NB4 (cell line): Measurements from ENCODE around the gene HERPUD1.
"Not testable (repeated sequence)": the region's sequence is repeated elsewhere in the genome, so short reads cannot be mapped to it uniquely, and the experiment has no call there.

ENCODE experiments used
- DNase-seq: peaks from one replicate; pipeline ENCODE4 v3.0.0; 2010; ENCODE audit warnings: low read depth
- H3K4me3 ChIP-seq: one replicate; pipeline ENCODE4 v1.5.1; 2011; ENCODE audit warnings: mild to moderate bottlenecking, low read depth, low read length, moderate library complexity
- MYC ChIP-seq: IDR thresholded peaks from 2 replicates; pipeline ENCODE4 v1.6.1; 2011; ENCODE audit warnings: low read depth, low read length
- POLR2A ChIP-seq: IDR thresholded peaks from 2 replicates; pipeline ENCODE4 v1.6.1; 2011; ENCODE audit warnings: mild to moderate bottlenecking; ENCODE audit not compliant: insufficient read length; ENCODE audit errors: extremely low read depth
- TF ChIP-seq, protein P1 (sequence below): IDR thresholded peaks from one replicate; pipeline ENCODE4 v1.5.1; 2012; ENCODE audit warnings: low read depth, low read length
- TF ChIP-seq, protein P2 (sequence below): IDR thresholded peaks from 2 replicates; pipeline ENCODE4 v1.6.1; 2011; ENCODE audit warnings: low read depth, low read length

HERPUD1 gene

DNA sequence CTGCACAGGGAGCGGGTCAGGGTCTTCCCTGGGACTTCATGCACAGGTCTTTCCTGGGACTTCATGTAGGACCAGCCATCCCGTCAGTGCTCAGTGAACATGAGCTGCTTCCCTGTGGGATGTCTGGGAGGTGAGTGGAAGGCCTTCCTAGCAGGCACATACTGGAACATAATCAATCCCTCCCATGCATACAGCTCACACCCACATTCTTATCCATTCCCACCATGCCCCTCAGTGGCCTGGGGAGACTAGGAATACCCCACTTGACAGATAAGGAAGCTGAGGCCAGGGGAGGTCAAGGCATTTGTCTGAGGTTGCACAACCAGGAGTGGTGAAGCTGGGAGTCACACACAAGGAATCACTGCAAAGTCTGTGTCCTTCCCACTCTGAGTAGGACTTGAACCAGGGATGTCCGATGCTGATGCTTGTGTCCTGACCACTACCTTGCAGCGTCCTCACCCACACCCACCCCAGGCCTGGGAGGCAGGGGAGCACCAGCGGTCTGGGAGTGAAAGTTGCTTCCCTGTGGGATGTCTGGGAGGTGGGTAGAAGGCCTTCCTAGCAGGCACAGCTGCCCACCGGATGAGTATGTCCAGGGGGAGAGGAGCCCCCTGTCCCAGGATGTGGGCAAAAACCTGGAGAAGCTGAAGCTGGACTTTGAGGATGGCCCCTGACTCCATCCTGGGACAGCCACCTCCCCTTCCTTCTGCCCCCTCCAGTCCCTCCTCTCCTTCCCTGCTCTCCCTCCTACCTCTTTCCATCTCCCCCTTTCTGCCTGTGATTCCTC lies 56.4 kb downstream of the HERPUD1 start:
- TF ChIP-seq MYC (no peak), POLR2A (no peak)
- TF ChIP-seq, protein P1, sequence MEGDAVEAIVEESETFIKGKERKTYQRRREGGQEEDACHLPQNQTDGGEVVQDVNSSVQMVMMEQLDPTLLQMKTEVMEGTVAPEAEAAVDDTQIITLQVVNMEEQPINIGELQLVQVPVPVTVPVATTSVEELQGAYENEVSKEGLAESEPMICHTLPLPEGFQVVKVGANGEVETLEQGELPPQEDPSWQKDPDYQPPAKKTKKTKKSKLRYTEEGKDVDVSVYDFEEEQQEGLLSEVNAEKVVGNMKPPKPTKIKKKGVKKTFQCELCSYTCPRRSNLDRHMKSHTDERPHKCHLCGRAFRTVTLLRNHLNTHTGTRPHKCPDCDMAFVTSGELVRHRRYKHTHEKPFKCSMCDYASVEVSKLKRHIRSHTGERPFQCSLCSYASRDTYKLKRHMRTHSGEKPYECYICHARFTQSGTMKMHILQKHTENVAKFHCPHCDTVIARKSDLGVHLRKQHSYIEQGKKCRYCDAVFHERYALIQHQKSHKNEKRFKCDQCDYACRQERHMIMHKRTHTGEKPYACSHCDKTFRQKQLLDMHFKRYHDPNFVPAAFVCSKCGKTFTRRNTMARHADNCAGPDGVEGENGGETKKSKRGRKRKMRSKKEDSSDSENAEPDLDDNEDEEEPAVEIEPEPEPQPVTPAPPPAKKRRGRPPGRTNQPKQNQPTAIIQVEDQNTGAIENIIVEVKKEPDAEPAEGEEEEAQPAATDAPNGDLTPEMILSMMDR, result no peak
- TF ChIP-seq, protein P2, sequence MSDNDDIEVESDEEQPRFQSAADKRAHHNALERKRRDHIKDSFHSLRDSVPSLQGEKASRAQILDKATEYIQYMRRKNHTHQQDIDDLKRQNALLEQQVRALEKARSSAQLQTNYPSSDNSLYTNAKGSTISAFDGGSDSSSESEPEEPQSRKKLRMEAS, result no peak
- peak overlapping the region; percentile 93 for H3K4me3 ChIP-seq
- no peak for DNase-seq

DNA sequence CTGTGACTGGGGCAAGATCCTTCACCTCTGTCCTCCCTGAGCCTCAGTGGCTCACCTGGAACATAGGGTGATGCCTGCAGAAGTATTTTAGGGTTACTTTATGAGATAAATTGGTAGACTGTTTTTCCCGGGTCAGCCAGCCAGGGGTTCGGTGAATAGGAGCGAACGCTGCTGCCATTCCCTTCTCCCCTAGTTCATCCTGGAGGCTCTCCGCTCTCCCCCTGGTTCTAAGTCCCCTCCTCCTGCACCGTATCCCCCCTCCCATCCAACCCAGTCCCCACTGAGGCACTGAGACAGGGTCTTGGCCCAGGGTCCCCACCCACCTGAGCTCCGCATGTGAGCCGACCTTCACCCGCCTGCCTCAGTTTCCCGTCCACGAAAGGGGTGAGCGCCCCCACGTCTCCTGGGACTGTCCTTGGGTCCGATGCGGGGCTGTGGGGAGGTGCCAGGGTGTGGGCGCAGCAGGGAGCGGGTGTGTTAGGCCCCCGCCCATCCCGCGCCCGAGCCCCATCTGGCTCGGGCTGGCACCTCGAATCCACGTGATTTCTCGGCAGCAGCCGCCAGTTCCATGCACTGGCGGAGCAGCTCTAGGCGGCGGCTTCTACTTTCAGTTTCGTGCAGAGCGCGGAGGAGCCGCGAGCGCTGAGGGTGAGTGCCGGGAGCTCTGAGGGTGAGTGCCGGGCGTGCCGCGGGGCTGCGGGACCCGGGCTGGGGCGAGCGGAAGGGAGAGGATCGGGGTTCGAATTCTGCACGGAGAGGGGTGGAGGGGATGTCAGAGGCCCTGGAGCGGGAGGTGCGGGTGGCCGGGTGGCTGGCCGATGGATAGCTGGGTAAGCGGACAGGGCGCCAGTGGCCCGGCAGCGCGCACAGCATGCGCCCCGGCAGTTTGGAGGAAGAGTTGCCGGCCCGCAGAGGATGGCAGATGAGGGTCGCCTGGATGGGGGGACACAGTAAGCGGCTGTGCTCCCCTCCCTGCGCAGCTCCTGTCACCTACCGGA lies 57.3 kb downstream of the HERPUD1 start, which contains the start of gene NLRC5:
Gene NLRC5, plus strand, starts transcription at position 610 of the 998 bp plus-strand sequence. CDS start 31,156 bp downstream, outside the sequence.
- TF ChIP-seq, protein P1, result no peak
- TF ChIP-seq POLR2A (peak; percentile 62), MYC (peak; percentile 52; the same call in 1 of the 2 replicates)
- TF ChIP-seq, protein P2, result peak; percentile 89
- peak; percentile 90 for DNase-seq
- peak within 1 kb of the TSS; percentile 93 for H3K4me3 ChIP-seq

DNA sequence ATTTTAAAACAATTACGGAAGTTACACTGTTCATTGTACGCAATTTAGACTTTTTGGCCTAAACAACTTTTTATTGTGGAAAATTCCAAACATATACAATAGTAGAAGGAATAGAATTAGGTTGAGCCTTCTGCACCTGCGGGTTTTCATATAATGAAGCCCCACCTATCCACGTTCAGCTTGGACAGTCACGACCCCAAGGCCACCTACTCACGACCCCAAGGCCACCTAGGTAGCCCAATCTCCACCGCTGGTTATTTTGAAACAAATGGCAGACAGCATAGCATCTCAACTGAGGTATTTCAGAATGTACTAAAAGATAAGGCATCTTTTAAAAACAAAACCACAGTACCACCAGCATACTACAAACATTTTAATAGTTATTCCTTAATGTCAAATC lies 58.0 kb downstream of the HERPUD1 start:
- H3K4me3 ChIP-seq, result peak overlapping the region; percentile 93
- peak; percentile 38 for DNase-seq
- TF ChIP-seq MYC (no peak), POLR2A (no peak)
- TF ChIP-seq, protein P1, result no peak
- TF ChIP-seq, protein P2, result no peak

DNA sequence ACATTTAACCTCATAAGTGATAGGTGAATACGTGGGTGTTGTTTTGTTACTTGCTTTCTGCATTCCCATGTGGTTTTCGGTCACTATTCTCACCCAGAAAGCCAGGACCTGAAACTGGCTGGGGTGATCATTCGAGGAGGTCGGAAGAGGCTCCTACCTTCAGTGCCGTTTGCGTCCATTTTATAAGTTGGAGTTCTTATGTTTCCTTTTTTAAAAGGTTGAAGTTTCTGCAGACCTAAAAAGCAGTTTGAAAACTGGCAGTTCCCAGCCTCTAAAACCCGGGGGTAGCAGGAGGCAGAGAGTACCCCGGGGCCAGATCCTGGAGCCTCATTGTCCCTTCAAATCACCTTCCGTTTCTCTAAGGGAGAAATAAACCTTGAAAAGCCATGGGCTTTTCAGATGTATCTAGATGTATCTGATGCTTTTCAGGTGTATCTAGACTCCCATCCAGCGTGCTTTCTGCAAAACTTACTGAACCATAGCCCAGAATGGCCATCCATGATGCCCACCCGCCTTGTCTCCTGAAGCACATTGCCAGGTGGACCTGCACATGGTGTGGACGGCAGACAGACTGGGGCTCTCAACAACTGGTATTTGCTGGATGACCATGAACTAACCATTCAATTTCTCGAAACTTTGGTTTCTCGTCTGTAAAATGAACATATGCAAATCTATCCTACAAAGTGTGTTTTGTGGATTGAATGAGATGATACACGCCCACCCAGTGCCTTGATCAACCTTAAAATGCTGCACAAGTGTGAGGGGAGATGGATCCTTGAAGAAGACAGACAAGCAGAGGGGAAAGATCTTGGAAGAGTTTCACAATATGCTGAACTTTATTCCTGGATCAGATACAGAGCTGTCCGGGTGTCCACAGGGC lies 58.7 kb downstream of the HERPUD1 start:
- TF ChIP-seq POLR2A (no peak), MYC (no peak)
- TF ChIP-seq, protein P2, result peak; percentile 75
- TF ChIP-seq, protein P1, result no peak
- DNase-seq, result peak; percentile 49
- H3K4me3 ChIP-seq, result peak overlapping the region; percentile 93

DNA sequence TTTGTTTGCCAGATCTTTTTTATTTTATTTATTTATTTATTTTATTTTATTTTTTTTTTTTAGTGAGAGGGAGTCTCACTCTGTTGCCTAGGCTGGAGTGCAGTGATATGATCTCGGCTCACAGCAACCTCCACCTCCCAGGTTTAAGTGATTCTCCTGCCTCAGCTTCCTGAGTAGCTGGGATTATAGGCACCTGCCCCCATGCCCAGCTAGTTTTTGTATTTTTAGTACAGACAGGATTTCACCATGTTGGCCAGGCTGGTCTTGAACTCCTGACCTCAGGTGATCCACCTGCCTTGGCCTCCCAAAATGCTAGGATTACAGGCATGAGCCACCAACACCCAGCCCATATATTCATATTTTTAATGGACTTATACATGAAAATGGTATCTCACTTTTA lies 60.5 kb downstream of the HERPUD1 start:
- H3K4me3 ChIP-seq, result peak overlapping the region; percentile 6
- not testable (repeated sequence) for DNase-seq
